ENCODE results near the gene MRS2.
"Not testable (repeated sequence)": the region's sequence is repeated elsewhere in the genome, so short reads cannot be mapped to it uniquely, and the experiment has no call there.

Gene MRS2

GRCh38 chr6:24397631-24398030 is 5.1 kb upstream of the MRS2 start:
- Histone ChIP-seq H3K4me2 (ENCODE audit: low read depth, low read length, poor library complexity, severe bottlenecking) (no peak overlapping the region), H3K36me3 (ENCODE audit: low read length) (no peaks in the 10 kb centered on the region), H3K4me3 (ENCODE audit: insufficient read depth, low read length, poor library complexity, severe bottlenecking) (no peak overlapping the region), H4K20me1 (ENCODE audit: low read depth, low read length) (no peaks in the 10 kb centered on the region), H3K9me2 (replicated peaks; ENCODE audit: insufficient read depth, low read length) (no peaks in the 10 kb centered on the region), H3K79me2 (ENCODE audit: insufficient read depth, low read length) (peaks cover 3% of the 10 kb centered on the region; the same call in 1 of the 2 replicates), H3K9me3 (ENCODE audit: insufficient read depth, low read length) (peaks cover 13% of the 10 kb centered on the region; the same call in 1 of the 2 replicates), H3F3A (ENCODE audit: insufficient read depth) (no peaks in the 10 kb centered on the region), H3K27me3 (ENCODE audit: low read length) (no peaks in the 10 kb centered on the region), H3K27ac (ENCODE audit: low read depth, low read length) (no peak overlapping the region), H3K9ac (ENCODE audit: low read length) (no peak overlapping the region), H2AFZ (ENCODE audit: low read depth, low read length, severe bottlenecking) (no peak overlapping the region)
- TF ChIP-seq EZH2phosphoT487 (conservative IDR thresholded peaks at IDR 0.05; ENCODE audit: low read length) = no peak
- no peak for TF ChIP-seq CTCF (IDR thresholded peaks at IDR 0.05; ENCODE audit: insufficient read depth, low read length, poor library complexity, severe bottlenecking)

GRCh38 chr6:24400045-24401039 is 2.4 kb upstream of the MRS2 start:
- H3K27me3 ChIP-seq (ENCODE audit: low read length); H3K27ac ChIP-seq (ENCODE audit: low read depth, low read length); H3K4me2 ChIP-seq (ENCODE audit: low read depth, low read length, poor library complexity, severe bottlenecking): not testable (repeated sequence)

GRCh38 chr6:24401458-24401857 is 1.3 kb upstream of the MRS2 start:
- no peaks in the 10 kb centered on the region for H3K27me3 ChIP-seq (ENCODE audit: low read length)
- H3K9me3 ChIP-seq (ENCODE audit: insufficient read depth, low read length) = peaks cover 8% of the 10 kb centered on the region; the same call in 1 of the 2 replicates
- H3K36me3 ChIP-seq (ENCODE audit: low read length) = 0 out of 2 replicates have a peak, but pooled peaks cover 4% of the 10 kb centered on the region
- H3K9ac ChIP-seq (ENCODE audit: low read length) = no peak overlapping the region
- H3K27ac ChIP-seq (ENCODE audit: low read depth, low read length) = no peak overlapping the region
- no peak overlapping the region for H3K4me2 ChIP-seq (ENCODE audit: low read depth, low read length, poor library complexity, severe bottlenecking)
- peak overlapping the region; percentile 52 for H2AFZ ChIP-seq (ENCODE audit: low read depth, low read length, severe bottlenecking)
- no peaks in the 10 kb centered on the region for H3K9me2 ChIP-seq (replicated peaks; ENCODE audit: insufficient read depth, low read length)
- H3F3A ChIP-seq (ENCODE audit: insufficient read depth) = peaks cover 6% of the 10 kb centered on the region
- H3K4me3 ChIP-seq (ENCODE audit: insufficient read depth, low read length, poor library complexity, severe bottlenecking) = no peak overlapping the region
- H3K79me2 ChIP-seq (ENCODE audit: insufficient read depth, low read length) = peaks cover 31% of the 10 kb centered on the region
- TF ChIP-seq EZH2phosphoT487 (conservative IDR thresholded peaks at IDR 0.05; ENCODE audit: low read length) (no peak), CTCF (IDR thresholded peaks at IDR 0.05; ENCODE audit: insufficient read depth, low read length, poor library complexity, severe bottlenecking) (no peak)
- H4K20me1 ChIP-seq (ENCODE audit: low read depth, low read length) = no peaks in the 10 kb centered on the region

More at GRCh38 chr6:24400045-24401039, 2.4 kb upstream of the MRS2 start:
- not testable (repeated sequence) for H2AFZ ChIP-seq (ENCODE audit: low read depth, low read length, severe bottlenecking); H4K20me1 ChIP-seq (ENCODE audit: low read depth, low read length); H3K4me3 ChIP-seq (ENCODE audit: insufficient read depth, low read length, poor library complexity, severe bottlenecking); H3K36me3 ChIP-seq (ENCODE audit: low read length); H3K9me2 ChIP-seq (replicated peaks; ENCODE audit: insufficient read depth, low read length); H3F3A ChIP-seq (ENCODE audit: insufficient read depth); H3K9ac ChIP-seq (ENCODE audit: low read length)
- H3K79me2 ChIP-seq (ENCODE audit: insufficient read depth, low read length) = peaks cover 28% of the 10 kb centered on the region
- H3K9me3 ChIP-seq (ENCODE audit: insufficient read depth, low read length) = peaks cover 13% of the 10 kb centered on the region; the same call in 1 of the 2 replicates

- Histone ChIP-seq H3K27ac (ENCODE audit: low read depth, low read length) (no peak overlapping the region), H3K4me3 (ENCODE audit: insufficient read depth, low read length, poor library complexity, severe bottlenecking) (peak overlapping the region; percentile 71), H2AFZ (ENCODE audit: low read depth, low read length, severe bottlenecking) (peak overlapping the region; percentile 52), H3F3A (ENCODE audit: insufficient read depth) (peaks cover 6% of the 10 kb centered on the region), H3K79me2 (ENCODE audit: insufficient read depth, low read length) (peaks cover 40% of the 10 kb centered on the region), H3K27me3 (ENCODE audit: low read length) (no peaks in the 10 kb centered on the region), H3K9me3 (ENCODE audit: insufficient read depth, low read length) (no peaks in the 10 kb centered on the region), H3K36me3 (ENCODE audit: low read length) (peaks cover 6% of the 10 kb centered on the region; the same call in 1 of the 2 replicates), H4K20me1 (ENCODE audit: low read depth, low read length) (no peaks in the 10 kb centered on the region), H3K4me2 (ENCODE audit: low read depth, low read length, poor library complexity, severe bottlenecking) (peak overlapping the region; percentile 86), H3K9ac (ENCODE audit: low read length) (peak overlapping the region; percentile 70), H3K9me2 (replicated peaks; ENCODE audit: insufficient read depth, low read length) (no peaks in the 10 kb centered on the region)
- no peak for TF ChIP-seq EZH2phosphoT487 (conservative IDR thresholded peaks at IDR 0.05; ENCODE audit: low read length)
- no peak for TF ChIP-seq CTCF (IDR thresholded peaks at IDR 0.05; ENCODE audit: insufficient read depth, low read length, poor library complexity, severe bottlenecking)
Measured at GRCh38 chr6:24403501-24403824, 727 bp downstream of the MRS2 start.

Measured in SU-DHL-6 (cell line).